ENCODE results near the gene REC8. TPM values are rescaled to one million over a fixed set of nuclear protein-coding genes. Genes with fewer than 3 reads are reported as not detected.

The REC8 gene
- total RNA-seq, 1 donor from 2014 or later = 34.6 TPM

DNA sequence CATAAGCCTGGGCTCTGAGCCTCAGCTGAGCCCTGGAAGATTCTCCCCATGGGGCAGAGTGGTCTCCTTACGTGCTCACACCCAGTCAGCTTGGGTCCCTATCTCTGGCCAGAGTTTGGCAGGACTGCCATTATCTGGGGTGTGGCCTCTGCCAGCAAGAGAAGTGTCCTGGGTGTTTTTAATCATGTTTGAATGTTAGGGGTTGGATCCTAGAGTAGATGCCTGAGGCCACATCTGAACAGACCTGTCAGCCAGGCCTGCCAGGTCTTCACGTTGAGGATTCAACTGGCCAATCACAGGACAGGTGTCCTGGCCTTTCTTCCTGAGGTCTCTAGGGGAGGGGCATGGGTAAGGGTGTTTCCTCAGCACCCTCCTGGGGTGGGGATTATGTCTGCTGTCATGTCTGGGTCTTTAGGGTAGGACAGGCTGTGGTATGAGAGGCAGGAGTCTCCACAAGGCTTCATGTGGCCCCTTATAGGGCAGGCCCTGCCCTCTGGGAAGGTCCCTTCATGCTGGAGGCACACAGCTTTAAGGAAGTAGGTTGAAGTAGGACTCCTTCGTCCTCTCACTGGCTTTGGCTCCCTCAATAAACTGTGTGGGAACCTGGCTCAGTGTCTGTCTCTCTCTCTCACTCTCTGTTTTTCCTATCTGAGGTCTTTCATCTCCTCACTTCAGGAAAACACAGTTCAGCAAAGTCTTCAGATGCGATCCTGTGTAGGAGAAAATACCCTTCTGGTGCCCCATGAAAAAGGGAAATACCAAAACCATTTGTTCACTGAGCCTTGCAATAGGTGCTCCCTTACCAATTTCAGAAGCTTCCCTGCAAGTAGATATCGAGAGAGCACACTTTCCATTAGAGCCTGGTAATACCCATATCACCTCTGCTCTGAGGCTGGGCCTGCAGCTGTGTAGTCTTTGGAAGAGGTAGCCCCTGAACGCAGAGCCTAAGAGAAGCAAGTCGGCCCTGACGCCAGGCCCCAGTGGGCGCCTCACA, 48.2 kb upstream of the REC8 start:
- no peaks in the 10 kb centered on the region for H3K9me3 ChIP-seq (ENCODE audit: low read depth)
- H3K79me2 ChIP-seq (ENCODE audit: low read depth) = no peaks in the 10 kb centered on the region
- H2AFZ ChIP-seq (replicated peaks) = no peak overlapping the region
- DNase-seq (ENCODE audit: low spot score) = no peak
- Mint-ChIP-seq H3K36me3 (peaks cover 9% of the 10 kb centered on the region), H3K27ac (peak overlapping the region; percentile 29), H3K4me1 (no peaks in the 10 kb centered on the region), H3K9me3 (no peaks in the 10 kb centered on the region), H3K27me3 (ENCODE audit: insufficient read depth, low read depth) (no peaks in the 10 kb centered on the region), H3K4me3 (no peak overlapping the region)
- no peaks in the 10 kb centered on the region for H3K36me3 ChIP-seq
- TF ChIP-seq EZH2 (IDR thresholded peaks at IDR 0.05) = no peak
- TF ChIP-seq, protein P1, sequence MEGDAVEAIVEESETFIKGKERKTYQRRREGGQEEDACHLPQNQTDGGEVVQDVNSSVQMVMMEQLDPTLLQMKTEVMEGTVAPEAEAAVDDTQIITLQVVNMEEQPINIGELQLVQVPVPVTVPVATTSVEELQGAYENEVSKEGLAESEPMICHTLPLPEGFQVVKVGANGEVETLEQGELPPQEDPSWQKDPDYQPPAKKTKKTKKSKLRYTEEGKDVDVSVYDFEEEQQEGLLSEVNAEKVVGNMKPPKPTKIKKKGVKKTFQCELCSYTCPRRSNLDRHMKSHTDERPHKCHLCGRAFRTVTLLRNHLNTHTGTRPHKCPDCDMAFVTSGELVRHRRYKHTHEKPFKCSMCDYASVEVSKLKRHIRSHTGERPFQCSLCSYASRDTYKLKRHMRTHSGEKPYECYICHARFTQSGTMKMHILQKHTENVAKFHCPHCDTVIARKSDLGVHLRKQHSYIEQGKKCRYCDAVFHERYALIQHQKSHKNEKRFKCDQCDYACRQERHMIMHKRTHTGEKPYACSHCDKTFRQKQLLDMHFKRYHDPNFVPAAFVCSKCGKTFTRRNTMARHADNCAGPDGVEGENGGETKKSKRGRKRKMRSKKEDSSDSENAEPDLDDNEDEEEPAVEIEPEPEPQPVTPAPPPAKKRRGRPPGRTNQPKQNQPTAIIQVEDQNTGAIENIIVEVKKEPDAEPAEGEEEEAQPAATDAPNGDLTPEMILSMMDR (IDR thresholded peaks at IDR 0.05) = no peak
- TF ChIP-seq EZH2phosphoT487 (IDR thresholded peaks at IDR 0.05) = no peak
- no peaks in the 10 kb centered on the region for H3K4me1 ChIP-seq
- H3F3A ChIP-seq (ENCODE audit: low read depth) = no peaks in the 10 kb centered on the region
- H3K27ac ChIP-seq = no peak overlapping the region
- no peaks in the 10 kb centered on the region for H4K20me1 ChIP-seq (ENCODE audit: low read depth)
- H3K27me3 ChIP-seq = no peaks in the 10 kb centered on the region
- H3K9ac ChIP-seq = no peak overlapping the region
- no peak overlapping the region for H3K4me2 ChIP-seq
- H3K4me3 ChIP-seq = no peak overlapping the region

GRCh38 chr14:24126939-24127338, 44.9 kb upstream of the REC8 start:
- Histone ChIP-seq H3K79me2 (ENCODE audit: low read depth) (no peaks in the 10 kb centered on the region), H3F3A (ENCODE audit: low read depth) (no peaks in the 10 kb centered on the region), H3K4me2 (no peak overlapping the region), H2AFZ (replicated peaks) (no peak overlapping the region), H3K4me1 (no peaks in the 10 kb centered on the region), H4K20me1 (ENCODE audit: low read depth) (no peaks in the 10 kb centered on the region), H3K36me3 (no peaks in the 10 kb centered on the region), H3K4me3 (no peak overlapping the region), H3K9ac (no peak overlapping the region), H3K27ac (no peak overlapping the region), H3K27me3 (no peaks in the 10 kb centered on the region), H3K9me3 (ENCODE audit: low read depth) (no peaks in the 10 kb centered on the region)
- Mint-ChIP-seq H3K9me3 (no peaks in the 10 kb centered on the region), H3K4me3 (no peak overlapping the region), H3K27me3 (ENCODE audit: insufficient read depth, low read depth) (no peaks in the 10 kb centered on the region), H3K36me3 (no peaks in the 10 kb centered on the region), H3K27ac (no peak overlapping the region), H3K4me1 (no peaks in the 10 kb centered on the region)
- no peak for TF ChIP-seq EZH2 (IDR thresholded peaks at IDR 0.05)
- TF ChIP-seq, protein P1 (IDR thresholded peaks at IDR 0.05) = no peak
- no peak for TF ChIP-seq EZH2phosphoT487 (IDR thresholded peaks at IDR 0.05)
- DNase-seq (ENCODE audit: low spot score) = no peak

- no peak overlapping the region for H3K27ac Mint-ChIP-seq
- H3K4me1 Mint-ChIP-seq = no peaks in the 10 kb centered on the region
- H3K36me3 Mint-ChIP-seq = no peaks in the 10 kb centered on the region
- Histone ChIP-seq H3K4me1 (no peaks in the 10 kb centered on the region), H3K36me3 (no peaks in the 10 kb centered on the region), H2AFZ (replicated peaks) (no peak overlapping the region), H3K4me3 (no peak overlapping the region), H3K27ac (no peak overlapping the region), H3K9me3 (ENCODE audit: low read depth) (no peaks in the 10 kb centered on the region), H3K4me2 (no peak overlapping the region), H4K20me1 (ENCODE audit: low read depth) (no peaks in the 10 kb centered on the region), H3F3A (ENCODE audit: low read depth) (no peaks in the 10 kb centered on the region), H3K27me3 (no peaks in the 10 kb centered on the region), H3K79me2 (ENCODE audit: low read depth) (no peaks in the 10 kb centered on the region), H3K9ac (no peak overlapping the region)
- H3K4me3 Mint-ChIP-seq = no peak overlapping the region
- TF ChIP-seq, protein P1 (IDR thresholded peaks at IDR 0.05) = no peak
- TF ChIP-seq EZH2 (IDR thresholded peaks at IDR 0.05) (no peak), EZH2phosphoT487 (IDR thresholded peaks at IDR 0.05) (no peak)
- peaks cover 4% of the 10 kb centered on the region for H3K27me3 Mint-ChIP-seq (ENCODE audit: insufficient read depth, low read depth)
- no peaks in the 10 kb centered on the region for H3K9me3 Mint-ChIP-seq
- DNase-seq (ENCODE audit: low spot score) = no peak
Observed at GRCh38 chr14:24127673-24128072, 44.2 kb upstream of the REC8 start.

All from neural progenitor cell (in vitro differentiated cells).